Activated T-helper 17 cell treated with anti-CD3 and anti-CD28 coated beads, Interleukin-2, amount 50 U/mL, for 72 hours (primary cell): ENCODE results near the gene SRPRA. TPM values are rescaled to one million over a fixed set of nuclear protein-coding genes. Genes with fewer than 3 reads are reported as not detected.
A peak's percentile ranks its signal among the peaks of the same experiment; 100 is the strongest.
"Not testable (repeated sequence)": the region's sequence is repeated elsewhere in the genome, so short reads cannot be mapped to it uniquely, and the experiment has no call there.

ENCODE experiments used
- ATAC-seq: fragments of 150-1000 bp; cut with Tn5 transposase; replicated peaks from 2 replicates; pipeline ENCODE4 v1.10.0; 2021; ENCODE audit warnings: mild to moderate bottlenecking, moderate library complexity
- H3K27ac Mint-ChIP-seq: one replicate; pipeline ENCODE4 v1.8.0; 2022; ENCODE audit warnings: mixed read lengths
- H3K27me3 Mint-ChIP-seq: one replicate; pipeline ENCODE4 v1.8.0; 2022; ENCODE audit warnings: mixed read lengths
- H3K36me3 Mint-ChIP-seq: one replicate; pipeline ENCODE4 v1.8.0; 2022; ENCODE audit warnings: low read depth, mild to moderate bottlenecking, mixed read lengths
- H3K4me1 Mint-ChIP-seq: one replicate; pipeline ENCODE4 v1.8.0; 2022; ENCODE audit warnings: mixed read lengths
- H3K4me3 Mint-ChIP-seq: one replicate; pipeline ENCODE4 v1.8.0; 2022; ENCODE audit warnings: mild to moderate bottlenecking, mixed read lengths
- H3K9me3 Mint-ChIP-seq: one replicate; pipeline ENCODE4 v1.8.0; 2022; ENCODE audit warnings: mixed read lengths
- total RNA-seq, 2 donors: library from RNA; stranded (reverse); gene quantifications; one replicate each; pipeline ENCODE4 v1.2.3, GENCODE V29; 2022

The SRPRA gene
- 100 to 1,000 TPM in 1 of 2 donors, 10 to 100 TPM in 1; 92.5 to 142 TPM for total RNA-seq

GRCh38 chr11:126268708-126269579, at the start of gene SRPRA, which contains the start of gene FOXRED1:
Gene SRPRA, minus strand, starts transcription at chr11:126268895. Its CDS starts 91 bp downstream, at chr11:126268804.
Gene FOXRED1, plus strand, starts transcription at chr11:126269154. Its CDS starts 53 bp downstream, at chr11:126269207.
- ATAC-seq, result peak; percentile 100
- Mint-ChIP-seq H3K27me3 (no peaks in the 10 kb centered on the region), H3K4me3 (peak within 1 kb of the TSS; percentile 98), H3K4me1 (peaks cover 14% of the 10 kb centered on the region), H3K36me3 (peaks cover 71% of the 10 kb centered on the region), H3K9me3 (no peaks in the 10 kb centered on the region), H3K27ac (peak within 1 kb of the TSS; percentile 98)

- H3K27me3 Mint-ChIP-seq, result no peaks in the 10 kb centered on the region
- H3K4me1 Mint-ChIP-seq, result peaks cover 37% of the 10 kb centered on the region
- H3K9me3 Mint-ChIP-seq, result no peaks in the 10 kb centered on the region
- peak overlapping the region; percentile 93 for H3K27ac Mint-ChIP-seq
- peaks cover 63% of the 10 kb centered on the region for H3K36me3 Mint-ChIP-seq
- peak; percentile 68 for ATAC-seq
- peak overlapping the region; percentile 82 for H3K4me3 Mint-ChIP-seq
These were observed 49.3 kb upstream of the SRPRA start for GRCh38 chr11:126317756-126318573.

- H3K4me3 Mint-ChIP-seq, result peak overlapping the region; percentile 82
- H3K4me1 Mint-ChIP-seq, result peaks cover 37% of the 10 kb centered on the region
- H3K27me3 Mint-ChIP-seq, result no peaks in the 10 kb centered on the region
- H3K27ac Mint-ChIP-seq, result peak overlapping the region; percentile 93
- no peaks in the 10 kb centered on the region for H3K9me3 Mint-ChIP-seq
- H3K36me3 Mint-ChIP-seq, result peaks cover 63% of the 10 kb centered on the region
- ATAC-seq, result no peak
These were observed 48.7 kb upstream of the SRPRA start for GRCh38 chr11:126317432-126317755.

- H3K4me1 Mint-ChIP-seq, result peaks cover 38% of the 10 kb centered on the region
- no peak overlapping the region for H3K27ac Mint-ChIP-seq
- no peaks in the 10 kb centered on the region for H3K27me3 Mint-ChIP-seq
- no peak for ATAC-seq
- H3K9me3 Mint-ChIP-seq, result no peaks in the 10 kb centered on the region
- H3K36me3 Mint-ChIP-seq, result peaks cover 74% of the 10 kb centered on the region
- no peak overlapping the region for H3K4me3 Mint-ChIP-seq
These were observed 45.1 kb upstream of the SRPRA start for GRCh38 chr11:126313826-126314225.

GRCh38 chr11:126312961-126313360, 44.3 kb upstream of the SRPRA start:
- H3K4me3 Mint-ChIP-seq, result no peak overlapping the region
- no peak for ATAC-seq
- peaks cover 81% of the 10 kb centered on the region for H3K36me3 Mint-ChIP-seq
- no peaks in the 10 kb centered on the region for H3K9me3 Mint-ChIP-seq
- H3K27ac Mint-ChIP-seq, result peak overlapping the region; percentile 20
- H3K4me1 Mint-ChIP-seq, result peaks cover 30% of the 10 kb centered on the region
- no peaks in the 10 kb centered on the region for H3K27me3 Mint-ChIP-seq

- Mint-ChIP-seq H3K27me3 (no peaks in the 10 kb centered on the region), H3K4me3 (no peak overlapping the region), H3K9me3 (no peaks in the 10 kb centered on the region), H3K36me3 (peaks cover 83% of the 10 kb centered on the region), H3K27ac (no peak overlapping the region), H3K4me1 (peaks cover 24% of the 10 kb centered on the region)
- ATAC-seq, result no peak
These were observed 43.0 kb upstream of the SRPRA start for GRCh38 chr11:126311401-126312291.

GRCh38 chr11:126310992-126311310, 42.3 kb upstream of the SRPRA start:
- ATAC-seq, result no peak
- no peak overlapping the region for H3K4me3 Mint-ChIP-seq
- peaks cover 19% of the 10 kb centered on the region for H3K4me1 Mint-ChIP-seq
- no peak overlapping the region for H3K27ac Mint-ChIP-seq
- peaks cover 80% of the 10 kb centered on the region for H3K36me3 Mint-ChIP-seq
- no peaks in the 10 kb centered on the region for H3K9me3 Mint-ChIP-seq
- H3K27me3 Mint-ChIP-seq, result no peaks in the 10 kb centered on the region

GRCh38 chr11:126310200-126310991, 41.7 kb upstream of the SRPRA start:
- Mint-ChIP-seq H3K4me3 (no peak overlapping the region), H3K36me3 (peaks cover 80% of the 10 kb centered on the region), H3K27ac (peak overlapping the region; percentile 13), H3K9me3 (no peaks in the 10 kb centered on the region), H3K4me1 (peaks cover 24% of the 10 kb centered on the region), H3K27me3 (no peaks in the 10 kb centered on the region)
- ATAC-seq, result peak; percentile 68

- Mint-ChIP-seq H3K36me3 (peaks cover 80% of the 10 kb centered on the region), H3K4me1 (peaks cover 29% of the 10 kb centered on the region)
- not testable (repeated sequence) for H3K4me3 Mint-ChIP-seq, H3K9me3 Mint-ChIP-seq, H3K27me3 Mint-ChIP-seq, H3K27ac Mint-ChIP-seq, ATAC-seq
These were observed 40.1 kb upstream of the SRPRA start for GRCh38 chr11:126308771-126309170.

- no peaks in the 10 kb centered on the region for H3K9me3 Mint-ChIP-seq
- H3K4me1 Mint-ChIP-seq, result peaks cover 29% of the 10 kb centered on the region
- no peaks in the 10 kb centered on the region for H3K27me3 Mint-ChIP-seq
- no peak overlapping the region for H3K27ac Mint-ChIP-seq
- ATAC-seq, result no peak
- no peak overlapping the region for H3K4me3 Mint-ChIP-seq
- H3K36me3 Mint-ChIP-seq, result peaks cover 80% of the 10 kb centered on the region
These were observed 39.6 kb upstream of the SRPRA start for GRCh38 chr11:126308271-126308671.

GRCh38 chr11:126307706-126308105, 39.0 kb upstream of the SRPRA start:
- Mint-ChIP-seq H3K9me3 (no peaks in the 10 kb centered on the region), H3K27me3 (no peaks in the 10 kb centered on the region), H3K27ac (no peak overlapping the region), H3K4me3 (no peak overlapping the region), H3K4me1 (peaks cover 29% of the 10 kb centered on the region), H3K36me3 (peaks cover 80% of the 10 kb centered on the region)
- ATAC-seq, result no peak

- no peaks in the 10 kb centered on the region for H3K9me3 Mint-ChIP-seq
- H3K27me3 Mint-ChIP-seq, result no peaks in the 10 kb centered on the region
- peak; percentile 61 for ATAC-seq
- peak overlapping the region; percentile 99 for H3K4me3 Mint-ChIP-seq
- H3K4me1 Mint-ChIP-seq, result peaks cover 22% of the 10 kb centered on the region
- peaks cover 71% of the 10 kb centered on the region for H3K36me3 Mint-ChIP-seq
- peak overlapping the region; percentile 65 for H3K27ac Mint-ChIP-seq
These were observed 37.0 kb upstream of the SRPRA start for GRCh38 chr11:126305699-126306098.

- peak; percentile 33 for ATAC-seq
- Mint-ChIP-seq H3K4me1 (peaks cover 16% of the 10 kb centered on the region), H3K27me3 (no peaks in the 10 kb centered on the region)
These were observed 35.9 kb upstream of the SRPRA start for GRCh38 chr11:126304457-126305075.

More at GRCh38 chr11:126304457-126305075, 35.9 kb upstream of the SRPRA start:
- Mint-ChIP-seq H3K36me3 (peaks cover 60% of the 10 kb centered on the region), H3K27ac (peak overlapping the region; percentile 97), H3K4me3 (peak overlapping the region; percentile 99), H3K9me3 (no peaks in the 10 kb centered on the region)
